CD4-positive, alpha-beta memory T cell (primary cell): ENCODE results near the gene CRISPLD2. TPM values are rescaled to one million over a fixed set of nuclear protein-coding genes. Genes with fewer than 3 reads are reported as not detected.

Experiments used
- CTCF ChIA-PET: fragments of 350-600 bp; sonication (Branson Sonifier 250); formaldehyde crosslinking; loops from one replicate; lab custom pipeline; 2021; ENCODE audit warnings: inconsistent platforms; ENCODE audit not compliant: partially characterized antibody; lab: Charles Lee
- POLR2A ChIA-PET: fragments of 350-600 bp; sonication (Branson Sonifier 250); formaldehyde crosslinking; loops from one replicate; lab custom pipeline; 2021; ENCODE audit not compliant: partially characterized antibody; lab: Charles Lee
- DNase-seq, 5 donors: peaks; one replicate each; pipeline versions ENCODE4 v3.0.0 to v3.0.0-alpha.2; 2020 to 2022; ENCODE audit warnings: mixed read lengths in 1 of 5
- H3K27ac ChIP-seq: one replicate; pipeline ENCODE4 v1.7.0; 2013; ENCODE audit warnings: low read depth, low read length
- H3K27me3 ChIP-seq: 2 replicates; pipeline ENCODE4 v1.7.0; 2013; ENCODE audit warnings: mild to moderate bottlenecking, low read length, moderate library complexity; ENCODE audit not compliant: insufficient read depth
- H3K36me3 ChIP-seq: 2 replicates; pipeline ENCODE4 v1.7.0; 2013; ENCODE audit warnings: mild to moderate bottlenecking, low read length, moderate library complexity; ENCODE audit not compliant: insufficient read depth
- H3K4me1 ChIP-seq: 2 replicates; pipeline ENCODE4 v1.7.0; 2013; ENCODE audit warnings: mild to moderate bottlenecking, low read length, moderate library complexity; ENCODE audit not compliant: insufficient read depth
- H3K4me3 ChIP-seq, 2 donors: one replicate each; pipeline ENCODE4 v1.7.0; 2013; ENCODE audit warnings: low read length in 2 of 2, mild to moderate bottlenecking in 1 of 2
- H3K9me3 ChIP-seq, 2 donors: one replicate each; pipeline ENCODE4 v1.7.0; 2013; ENCODE audit warnings: low read length in 2 of 2, control low read depth in 1 of 2; ENCODE audit not compliant: control insufficient read depth in 1 of 2
- H3K27ac Mint-ChIP-seq, 7 donors: one replicate each; pipeline ENCODE4 v1.8.0; 2020 to 2021; ENCODE audit warnings: mixed read lengths in 7 of 7, mild to moderate bottlenecking in 6 of 7, inconsistent platforms in 3 of 7, moderate library complexity in 3 of 7
- H3K27me3 Mint-ChIP-seq, 2 donors: one replicate each; pipeline ENCODE4 v1.8.0; 2020 to 2021; ENCODE audit warnings: mixed read lengths in 2 of 2
- H3K36me3 Mint-ChIP-seq, 2 donors: one replicate each; pipeline ENCODE4 v1.8.0; 2020 to 2021; ENCODE audit warnings: mixed read lengths in 2 of 2, inconsistent platforms in 1 of 2, mild to moderate bottlenecking in 1 of 2
- H3K4me1 Mint-ChIP-seq, 4 donors: one replicate each; pipeline ENCODE4 v1.8.0; 2020 to 2021; ENCODE audit warnings: mixed read lengths in 4 of 4, mild to moderate bottlenecking in 1 of 4
- H3K4me3 Mint-ChIP-seq, 8 donors: one replicate each; pipeline ENCODE4 v1.8.0; 2020 to 2021; ENCODE audit warnings: mixed read lengths in 8 of 8, mild to moderate bottlenecking in 7 of 8, moderate library complexity in 6 of 8, inconsistent platforms in 3 of 8
- H3K9me3 Mint-ChIP-seq, 8 donors: one replicate each; pipeline ENCODE4 v1.8.0; 2020 to 2021; ENCODE audit warnings: mixed read lengths in 8 of 8, mild to moderate bottlenecking in 5 of 8, inconsistent platforms in 3 of 8, moderate library complexity in 1 of 8
- intact Hi-C: fragments of 100-400 bp; cut with micrococcal nuclease; formaldehyde crosslinking; loops from one replicate; pipeline ENCODE4 v1.15.1; 2023
- polyA plus RNA-seq, 2 donors: library from polyadenylated mRNA; unstranded; fragments of 300-500 nt; fragmentation: Illumina TruSeq; gene quantifications; one replicate each; pipeline ENCODE4 v1.2.3, GENCODE V29; 2021
- total RNA-seq, 2 experiments: library from RNA; stranded (reverse); gene quantifications; one replicate each; pipeline ENCODE4 v1.2.3, GENCODE V29; 2021

CRISPLD2 gene
- total RNA-seq (under 1 TPM; 0.32 to 0.89 TPM), polyA plus RNA-seq (1 to 10 TPM; 1.0 to 2.5 TPM)

DNA sequence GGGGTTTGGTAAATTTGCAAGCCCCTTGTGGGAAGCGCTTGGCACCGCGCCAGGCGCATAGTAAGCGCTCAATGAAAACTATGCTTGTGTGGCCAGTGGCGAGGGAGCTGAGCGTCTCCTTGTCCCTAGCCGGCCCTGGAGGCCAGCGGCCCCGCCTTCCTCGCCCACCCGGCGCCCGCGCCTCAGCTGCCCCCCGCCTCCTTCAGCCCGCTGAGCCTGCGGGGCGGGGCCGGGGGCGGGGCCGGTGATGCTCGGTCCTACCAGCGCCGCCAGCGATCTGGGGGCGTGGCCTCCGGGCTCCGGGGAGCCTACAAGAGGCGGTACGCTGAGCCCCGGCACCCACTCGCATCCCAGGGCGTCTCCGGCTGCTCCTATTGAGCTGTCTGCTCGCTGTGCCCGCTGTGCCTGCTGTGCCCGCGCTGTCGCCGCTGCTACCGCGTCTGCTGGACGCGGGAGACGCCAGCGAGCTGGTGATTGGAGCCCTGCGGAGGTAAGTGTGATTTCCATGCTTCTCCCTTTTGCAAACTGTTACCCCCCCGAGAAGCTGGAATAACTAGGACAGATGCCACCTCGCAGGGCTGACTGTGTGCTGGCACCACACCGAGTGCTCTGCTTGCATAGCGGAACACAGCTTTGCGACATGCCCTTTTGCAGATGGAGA is at the start of gene CRISPLD2:
CRISPLD2 (plus strand) TSS at position 342 of the 661 bp plus-strand sequence. CDS start 18,511 bp downstream, outside the sequence.
- intact Hi-C loops, result loop anchor here (1.0 kb wide), 1 partner anchor 65 kb away; no protein-coding TSS in a partner anchor
- Histone ChIP-seq H3K9me3 (no peaks in the 10 kb centered on the region), H3K4me3 (peak within 1 kb of the TSS; percentile 14 to 41), H3K27ac (no peak within 1 kb of the TSS), H3K4me1 (peaks cover 18% of the 10 kb centered on the region), H3K27me3 (no peaks in the 10 kb centered on the region), H3K36me3 (no peaks in the 10 kb centered on the region)
- peak; percentile 81 to 90 (median 87) for DNase-seq
- Mint-ChIP-seq H3K9me3 (no peaks in the 10 kb centered on the region), H3K36me3 (no peaks in the 10 kb centered on the region), H3K27ac (peak within 1 kb of the TSS in 4 of 7 donors; percentile 6 to 67 (median 52)), H3K4me3 (peak within 1 kb of the TSS; percentile 65 to 90 (median 84)), H3K27me3 (peaks cover 10 to 14% of the 10 kb centered on the region in 2 donors), H3K4me1 (peaks cover 8 to 41% (median 14%) of the 10 kb centered on the region in 4 donors)
- CTCF ChIA-PET, result interaction anchor here (0.7 to 2.1 kb wide), 4 partner anchors 12 to 151 kb away, joined by 3 to 6 read pairs (median 4); no protein-coding TSS in a partner anchor
- POLR2A ChIA-PET, result interaction anchor here (0.7 to 1.2 kb wide), 3 partner anchors 8 to 65 kb away, joined by 3 to 5 read pairs (median 3); no protein-coding TSS in a partner anchor

DNA sequence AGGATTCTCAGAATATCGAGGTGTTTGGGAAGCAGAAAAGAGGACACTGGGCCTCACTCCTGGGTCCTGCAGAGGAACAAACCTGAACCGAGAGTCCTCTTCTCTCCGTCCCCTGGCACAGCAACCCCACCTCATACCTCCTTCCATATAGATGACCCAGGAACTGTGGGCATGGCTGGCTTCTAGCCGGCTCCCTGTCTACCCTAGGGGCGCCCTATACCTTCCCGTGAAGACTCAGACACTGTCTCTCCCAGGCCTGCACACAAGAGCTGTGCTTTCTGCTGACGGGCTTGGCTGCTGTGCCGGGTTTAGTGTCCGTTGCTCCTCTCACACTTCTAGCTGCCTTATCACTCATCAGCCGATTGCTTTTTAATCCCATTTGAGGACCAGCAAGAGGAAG is 46.5 kb upstream of the CRISPLD2 start:
- intact Hi-C loops, result no loop called here
- H3K27me3 ChIP-seq, result no peaks in the 10 kb centered on the region
- no peak overlapping the region for H3K27ac ChIP-seq
- Mint-ChIP-seq H3K36me3 (peaks cover 61 to 79% of the 10 kb centered on the region in 2 donors), H3K4me1 (peaks cover 15 to 22% (median 18%) of the 10 kb centered on the region in 4 donors), H3K27ac (peak overlapping the region in 3 of 7 donors; percentile 20 to 53 (median 48)), H3K27me3 (no peaks in the 10 kb centered on the region), H3K9me3 (no peaks in the 10 kb centered on the region), H3K4me3 (no peak overlapping the region)
- H3K36me3 ChIP-seq, result peaks cover 85% of the 10 kb centered on the region
- no peaks in the 10 kb centered on the region for H3K9me3 ChIP-seq
- no peak overlapping the region for H3K4me3 ChIP-seq
- ChIA-PET CTCF (interaction anchor here (1.2 to 6.5 kb wide), 3 partner anchors 19 to 198 kb away, joined by 3 to 30 read pairs (median 3); no protein-coding TSS in a partner anchor), POLR2A (interaction anchor here (1.0 to 1.1 kb wide), 2 partner anchors 13 to 19 kb away, joined by 3 to 4 read pairs; no protein-coding TSS in a partner anchor)
- H3K4me1 ChIP-seq, result peaks cover 10% of the 10 kb centered on the region
- DNase-seq, result no peak

DNA sequence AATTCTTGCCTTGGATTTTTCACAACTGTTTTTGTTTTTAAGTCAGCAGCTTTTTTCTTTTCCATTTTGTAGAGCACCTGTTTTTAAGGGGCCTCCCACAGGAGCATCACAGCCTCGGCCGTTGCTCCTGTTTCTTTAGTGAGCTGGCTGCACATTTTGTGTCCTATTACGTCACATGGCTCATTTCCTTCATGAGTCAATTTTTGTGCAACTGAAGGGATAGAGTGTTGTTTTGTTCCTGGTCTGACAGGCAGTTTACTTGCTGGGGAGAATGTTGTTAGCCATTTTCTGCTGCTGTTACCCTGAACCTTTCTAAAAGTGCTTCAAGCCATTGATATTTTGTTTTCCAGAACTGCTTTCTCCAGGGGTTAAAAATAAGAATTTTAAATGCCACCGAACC is 45.0 kb upstream of the CRISPLD2 start:
- H3K27me3 Mint-ChIP-seq, result no peaks in the 10 kb centered on the region
- H3K27me3 ChIP-seq, result no peaks in the 10 kb centered on the region
- POLR2A ChIA-PET, result no interaction called here
- CTCF ChIA-PET, result interaction anchor here (6.5 kb wide), 1 partner anchor 20 kb away, joined by 30 read pairs; no protein-coding TSS in a partner anchor
- intact Hi-C loops, result no loop called here
- H3K27ac ChIP-seq, result no peak overlapping the region
- no peak overlapping the region for H3K4me3 ChIP-seq
- no peak for DNase-seq
- peaks cover 87% of the 10 kb centered on the region for H3K36me3 ChIP-seq
- no peaks in the 10 kb centered on the region for H3K9me3 ChIP-seq
- H3K4me1 ChIP-seq, result no peaks in the 10 kb centered on the region
- no peak overlapping the region for H3K4me3 Mint-ChIP-seq
- H3K36me3 Mint-ChIP-seq, result peaks cover 61 to 79% of the 10 kb centered on the region in 2 donors
- peaks cover under 1 to 13% (median 4%) of the 10 kb centered on the region in 4 donors for H3K4me1 Mint-ChIP-seq
- peak overlapping the region in 5 of 7 donors; percentile 6 to 90 (median 57) for H3K27ac Mint-ChIP-seq
- H3K9me3 Mint-ChIP-seq, result no peaks in the 10 kb centered on the region

- H3K9me3 ChIP-seq, result no peaks in the 10 kb centered on the region
- no peaks in the 10 kb centered on the region for H3K27me3 ChIP-seq
- no peaks in the 10 kb centered on the region for H3K9me3 Mint-ChIP-seq
- POLR2A ChIA-PET, result no interaction called here
- CTCF ChIA-PET, result interaction anchor here (1.0 to 6.5 kb wide), 2 partner anchors 21 to 37 kb away, joined by 3 to 30 read pairs; no protein-coding TSS in a partner anchor
- peaks cover 0 to 12% (median 4%) of the 10 kb centered on the region in 4 donors for H3K4me1 Mint-ChIP-seq
- H3K36me3 Mint-ChIP-seq, result peaks cover 61 to 81% of the 10 kb centered on the region in 2 donors
- intact Hi-C loops, result no loop called here
- H3K27ac ChIP-seq, result no peak overlapping the region
- no peaks in the 10 kb centered on the region for H3K4me1 ChIP-seq
- no peak for DNase-seq
- H3K27ac Mint-ChIP-seq, result peak overlapping the region in 4 of 7 donors; percentile 70 to 82 (median 75)
- H3K36me3 ChIP-seq, result peaks cover 89% of the 10 kb centered on the region
- H3K4me3 Mint-ChIP-seq, result no peak overlapping the region
- no peak overlapping the region for H3K4me3 ChIP-seq
- no peaks in the 10 kb centered on the region for H3K27me3 Mint-ChIP-seq
These were observed 44.4 kb upstream of the CRISPLD2 start for GRCh38 chr16:84775262-84775810.

GRCh38 chr16:84777435-84777834 is 42.4 kb upstream of the CRISPLD2 start:
- POLR2A ChIA-PET, result no interaction called here
- Mint-ChIP-seq H3K36me3 (peaks cover 57 to 77% of the 10 kb centered on the region in 2 donors), H3K4me3 (no peak overlapping the region), H3K9me3 (no peaks in the 10 kb centered on the region), H3K27ac (peak overlapping the region in 2 of 7 donors; percentile 17 to 66), H3K27me3 (no peaks in the 10 kb centered on the region), H3K4me1 (peaks cover 0 to 11% (median 4%) of the 10 kb centered on the region in 4 donors)
- Histone ChIP-seq H3K36me3 (peaks cover 74% of the 10 kb centered on the region), H3K27me3 (no peaks in the 10 kb centered on the region), H3K4me1 (no peaks in the 10 kb centered on the region), H3K9me3 (no peaks in the 10 kb centered on the region), H3K4me3 (no peak overlapping the region), H3K27ac (no peak overlapping the region)
- CTCF ChIA-PET, result interaction anchor here (1.1 kb wide), 1 partner anchor 174 kb away, joined by 4 read pairs; no protein-coding TSS in a partner anchor
- no peak for DNase-seq
- intact Hi-C loops, result no loop called here

DNA sequence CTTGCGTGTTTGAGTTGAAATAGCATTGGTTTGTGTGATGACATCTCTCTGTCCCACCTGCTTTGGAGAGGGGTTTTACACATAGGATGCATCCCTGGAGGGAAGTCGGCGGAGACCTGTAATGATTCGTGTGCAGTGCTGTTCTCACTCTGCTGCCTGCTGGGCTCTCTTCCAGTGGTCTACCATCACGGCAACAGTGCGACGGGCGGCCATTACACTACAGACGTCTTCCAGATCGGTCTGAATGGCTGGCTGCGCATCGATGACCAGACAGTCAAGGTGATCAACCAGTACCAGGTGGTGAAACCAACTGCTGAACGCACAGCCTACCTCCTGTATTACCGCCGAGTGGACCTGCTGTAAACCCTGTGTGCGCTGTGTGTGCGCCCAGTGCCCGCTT is 41.1 kb upstream of the CRISPLD2 start:
- no peak overlapping the region for H3K4me3 ChIP-seq
- peak overlapping the region in 2 of 7 donors; percentile 9 to 47 for H3K27ac Mint-ChIP-seq
- POLR2A ChIA-PET, result no interaction called here

More for the DNA sequence above, 41.1 kb upstream of the CRISPLD2 start:
- CTCF ChIA-PET, result no interaction called here
- H3K9me3 ChIP-seq, result no peaks in the 10 kb centered on the region
- intact Hi-C loops, result no loop called here
- Mint-ChIP-seq H3K9me3 (no peaks in the 10 kb centered on the region), H3K27me3 (no peaks in the 10 kb centered on the region), H3K4me3 (no peak overlapping the region), H3K4me1 (peaks cover 0 to 8% (median 4%) of the 10 kb centered on the region in 4 donors), H3K36me3 (peaks cover 51 to 65% of the 10 kb centered on the region in 2 donors)
- no peak overlapping the region for H3K27ac ChIP-seq
- peaks cover 61% of the 10 kb centered on the region for H3K36me3 ChIP-seq
- no peaks in the 10 kb centered on the region for H3K4me1 ChIP-seq
- DNase-seq, result no peak
- H3K27me3 ChIP-seq, result no peaks in the 10 kb centered on the region
